Liver (tissue), 9 donors: ENCODE results near the gene RLIM. TPM values are rescaled to one million over a fixed set of nuclear protein-coding genes. Genes with fewer than 3 reads are reported as not detected.
"Not testable (repeated sequence)": the region's sequence is repeated elsewhere in the genome, so short reads cannot be mapped to it uniquely, and the experiment has no call there.

Experiments used
- DNase-seq: peaks from one replicate; pipeline ENCODE4 v3.0.0-alpha.2; 2017; ENCODE audit warnings: low spot score
- H3K27ac ChIP-seq, 2 donors: one replicate each; pipeline ENCODE4 v1.7.0; 2013; ENCODE audit warnings: inconsistent platforms in 2 of 2, low read length in 2 of 2, control low read depth in 1 of 2, low read depth in 1 of 2, mild to moderate bottlenecking in 1 of 2
- H3K27me3 ChIP-seq, 4 donors: one replicate each; pipeline versions ENCODE4 v1.6.1 to v1.7.0; 2013; ENCODE audit warnings: low read length in 3 of 4, inconsistent platforms in 1 of 4, mild to moderate bottlenecking in 1 of 4, moderate library complexity in 1 of 4; ENCODE audit not compliant: control insufficient read depth in 4 of 4, insufficient read depth in 4 of 4
- H3K36me3 ChIP-seq, 4 donors: one replicate each; pipeline versions ENCODE4 v1.6.1 to v1.7.0; 2013; ENCODE audit warnings: low read length in 3 of 4, mild to moderate bottlenecking in 3 of 4, low read depth in 1 of 4, moderate library complexity in 1 of 4; ENCODE audit not compliant: control insufficient read depth in 4 of 4, insufficient read depth in 3 of 4
- H3K4me1 ChIP-seq, 4 donors: one replicate each; pipeline versions ENCODE4 v1.6.1 to v1.7.0; 2013; ENCODE audit warnings: low read length in 3 of 4, mild to moderate bottlenecking in 3 of 4, moderate library complexity in 1 of 4; ENCODE audit not compliant: control insufficient read depth in 4 of 4, insufficient read depth in 4 of 4
- H3K4me3 ChIP-seq, 3 donors: one replicate each; pipeline versions ENCODE4 v1.6.1 to v1.7.0; 2013; ENCODE audit warnings: low read length in 3 of 3, control low read depth in 1 of 3, low read depth in 1 of 3, mild to moderate bottlenecking in 1 of 3
- H3K9ac ChIP-seq, 2 donors: one replicate each; pipeline ENCODE4 v1.7.0; 2013; ENCODE audit warnings: low read length in 2 of 2, mild to moderate bottlenecking in 2 of 2, moderate library complexity in 2 of 2, control low read depth in 1 of 2, low read depth in 1 of 2
- H3K9me3 ChIP-seq, 4 donors: one replicate each; pipeline versions ENCODE4 v1.6.1 to v1.7.0; 2013; ENCODE audit warnings: low read length in 3 of 4; ENCODE audit not compliant: control insufficient read depth in 4 of 4
- EGR1 ChIP-seq, 2 donors: IDR thresholded peaks; 2 replicates each; pipeline ENCODE4 v1.6.1; 2016 to 2018; ENCODE audit warnings: antibody characterized with exemption in 2 of 2, low read depth in 2 of 2
- FOXA1 ChIP-seq: IDR thresholded peaks from 2 replicates; pipeline ENCODE4 v1.6.1; 2016; ENCODE audit warnings: antibody characterized with exemption
- GABPA ChIP-seq, 2 donors: IDR thresholded peaks in 1 of 2; conservative IDR thresholded peaks in 1 of 2; 2 replicates each; pipeline ENCODE4 v1.6.1; 2016; ENCODE audit warnings: antibody characterized with exemption in 2 of 2, mild to moderate bottlenecking in 1 of 2, moderate library complexity in 1 of 2
- HNF4G ChIP-seq: IDR thresholded peaks from 2 replicates; pipeline ENCODE4 v1.6.1; 2016; ENCODE audit warnings: antibody characterized with exemption
- RAD21 ChIP-seq, 2 donors: IDR thresholded peaks; 2 replicates each; pipeline ENCODE4 v1.6.1; 2016; ENCODE audit warnings: antibody characterized with exemption in 2 of 2, mild to moderate bottlenecking in 2 of 2
- RXRA ChIP-seq, 2 donors: IDR thresholded peaks; 2 replicates each; pipeline ENCODE4 v1.6.1; 2017 to 2018; ENCODE audit warnings: antibody characterized with exemption in 2 of 2, mild to moderate bottlenecking in 1 of 2
- SP1 ChIP-seq: IDR thresholded peaks from 2 replicates; pipeline ENCODE4 v1.6.1; 2018; ENCODE audit warnings: antibody characterized with exemption, mild to moderate bottlenecking
- TAF1 ChIP-seq: conservative IDR thresholded peaks from 2 replicates; pipeline ENCODE4 v1.6.1; 2016; ENCODE audit warnings: antibody characterized with exemption, mild to moderate bottlenecking
- YY1 ChIP-seq: IDR thresholded peaks from 2 replicates; pipeline ENCODE4 v1.6.1; 2016; ENCODE audit warnings: antibody characterized with exemption, mild to moderate bottlenecking
- WGBS: extraction: QIAGEN DNeasy Blood & Tissue Kit; methylation state at CpG from one replicate; pipeline ENCODE4 v1.1.7; 2013; 5-methylcytosine and 5-hydroxymethylcytosine counted together
- polyA plus RNA-seq, 2 donors: library from polyadenylated mRNA; stranded (reverse) in 1 of 2; unstranded in 1 of 2; fragments of 200-250 nt in 1 of 2; fragments of >200 nt in 1 of 2; fragmentation: Nextera tagmentation in 1 of 2; extraction: Ambion mirVana in 1 of 2; gene quantifications; one replicate each; pipeline versions ENCODE4 v1.2.1 to v1.2.3, GENCODE V29; 2013 to 2015
- total RNA-seq, 2 donors: library from RNA; depleted of rRNA; stranded (reverse); fragments of >200 nt; gene quantifications; one replicate each; pipeline ENCODE4 v1.2.3, GENCODE V29; 2014
- TF ChIP-seq, protein P1 (sequence below): IDR thresholded peaks from 2 replicates; pipeline ENCODE4 v1.6.1; 2016; ENCODE audit warnings: antibody characterized with exemption
- TF ChIP-seq, protein P2 (sequence below): IDR thresholded peaks from 2 replicates; pipeline ENCODE4 v1.6.1; 2016; ENCODE audit warnings: antibody characterized with exemption
- TF ChIP-seq, protein P3 (sequence below): IDR thresholded peaks from 2 replicates; pipeline ENCODE4 v1.6.1; 2016; ENCODE audit warnings: antibody characterized with exemption
- TF ChIP-seq, protein P4 (sequence below): IDR thresholded peaks from 2 replicates; pipeline ENCODE4 v1.6.1; 2016; ENCODE audit warnings: antibody characterized with exemption, mild to moderate bottlenecking
- donor health status: healthy.
- donor health status: healthy.
- donor health status: healthy.
- donor health status: healthy.
- donor health status: healthy.

Gene RLIM
- total and polyA plus RNA-seq, 4 donors, result 1.8 to 17.0 (median 9.8) TPM

DNA sequence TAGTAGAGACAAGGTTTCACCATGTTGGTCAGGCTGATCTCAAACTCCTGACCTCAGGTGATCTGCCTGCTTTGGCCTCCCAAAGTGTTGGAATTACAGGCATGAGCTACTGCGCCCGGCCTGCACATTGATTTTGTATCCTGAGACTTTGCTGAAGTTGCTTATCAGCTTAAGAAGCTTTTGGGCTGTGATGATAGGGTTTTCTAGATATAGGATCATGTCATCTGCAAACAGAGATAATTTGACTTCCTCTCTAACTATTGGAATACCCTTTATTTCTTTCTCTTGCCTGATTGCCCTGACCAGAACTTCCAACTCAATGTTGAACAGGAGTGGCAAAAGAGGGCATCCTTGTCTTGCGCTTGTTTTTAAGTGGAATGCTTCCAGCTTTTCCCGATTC is 40.5 kb upstream of the RLIM start:
- H3K27me3 ChIP-seq, result peaks cover 0 to 11% (median 0%) of the 10 kb centered on the region in 4 donors
- WGBS, result 86% methylated on average over 4 of the region's 4 CpGs

DNA sequence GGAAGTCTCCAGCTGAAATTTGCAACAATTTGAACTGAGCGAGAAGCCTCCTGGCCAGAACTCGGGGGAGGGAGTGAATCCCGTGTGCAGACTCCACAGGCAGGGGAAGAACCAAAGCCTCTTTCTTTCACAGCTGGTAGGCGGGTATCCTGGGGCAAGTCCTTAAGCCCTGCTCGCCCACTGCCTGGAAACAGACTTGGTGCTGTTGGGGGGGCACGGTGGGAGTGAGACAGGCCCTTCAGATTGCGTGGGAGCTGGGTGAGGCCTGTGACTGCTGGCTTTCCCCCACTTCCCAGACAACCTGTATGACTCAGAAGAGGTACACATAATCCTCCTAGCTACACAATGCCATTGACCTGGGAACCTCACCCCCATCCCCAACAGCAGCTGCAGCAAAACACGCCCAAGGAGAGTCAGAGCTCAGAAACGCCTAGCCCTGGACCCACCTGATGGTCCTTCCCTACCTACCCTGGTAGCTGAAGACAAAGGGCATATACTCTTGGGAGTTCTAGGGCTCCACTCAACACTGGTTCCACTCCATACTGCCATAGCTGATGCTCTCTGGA is 22.4 kb upstream of the RLIM start:
- H3K4me1 ChIP-seq, result no peaks in the 10 kb centered on the region
- 82% methylated on average over 9 of the region's 9 CpGs for WGBS
- no peaks in the 10 kb centered on the region for H3K27me3 ChIP-seq
- no peak overlapping the region for H3K4me3 ChIP-seq
- H3K27ac ChIP-seq, result no peak overlapping the region
- no peak for TF ChIP-seq TAF1
- TF ChIP-seq, protein P1, sequence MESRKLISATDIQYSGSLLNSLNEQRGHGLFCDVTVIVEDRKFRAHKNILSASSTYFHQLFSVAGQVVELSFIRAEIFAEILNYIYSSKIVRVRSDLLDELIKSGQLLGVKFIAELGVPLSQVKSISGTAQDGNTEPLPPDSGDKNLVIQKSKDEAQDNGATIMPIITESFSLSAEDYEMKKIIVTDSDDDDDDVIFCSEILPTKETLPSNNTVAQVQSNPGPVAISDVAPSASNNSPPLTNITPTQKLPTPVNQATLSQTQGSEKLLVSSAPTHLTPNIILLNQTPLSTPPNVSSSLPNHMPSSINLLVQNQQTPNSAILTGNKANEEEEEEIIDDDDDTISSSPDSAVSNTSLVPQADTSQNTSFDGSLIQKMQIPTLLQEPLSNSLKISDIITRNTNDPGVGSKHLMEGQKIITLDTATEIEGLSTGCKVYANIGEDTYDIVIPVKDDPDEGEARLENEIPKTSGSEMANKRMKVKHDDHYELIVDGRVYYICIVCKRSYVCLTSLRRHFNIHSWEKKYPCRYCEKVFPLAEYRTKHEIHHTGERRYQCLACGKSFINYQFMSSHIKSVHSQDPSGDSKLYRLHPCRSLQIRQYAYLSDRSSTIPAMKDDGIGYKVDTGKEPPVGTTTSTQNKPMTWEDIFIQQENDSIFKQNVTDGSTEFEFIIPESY, result no peak
- no peak for TF ChIP-seq YY1
- no peak for TF ChIP-seq HNF4G
- no peak for TF ChIP-seq RXRA (IDR thresholded peaks at IDR 0.05)
- no peak for TF ChIP-seq EGR1 (IDR thresholded peaks at IDR 0.05; ENCODE audit: low read depth in 2 of 2)
- TF ChIP-seq FOXA1, result no peak
- TF ChIP-seq, protein P2, sequence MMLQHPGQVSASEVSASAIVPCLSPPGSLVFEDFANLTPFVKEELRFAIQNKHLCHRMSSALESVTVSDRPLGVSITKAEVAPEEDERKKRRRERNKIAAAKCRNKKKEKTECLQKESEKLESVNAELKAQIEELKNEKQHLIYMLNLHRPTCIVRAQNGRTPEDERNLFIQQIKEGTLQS, result no peak
- TF ChIP-seq, protein P3, sequence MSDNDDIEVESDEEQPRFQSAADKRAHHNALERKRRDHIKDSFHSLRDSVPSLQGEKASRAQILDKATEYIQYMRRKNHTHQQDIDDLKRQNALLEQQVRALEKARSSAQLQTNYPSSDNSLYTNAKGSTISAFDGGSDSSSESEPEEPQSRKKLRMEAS, result no peak
- TF ChIP-seq SP1, result no peak
- no peak overlapping the region for H3K9ac ChIP-seq
- H3K36me3 ChIP-seq, result no peaks in the 10 kb centered on the region
- H3K9me3 ChIP-seq, result no peaks in the 10 kb centered on the region
- no peak for DNase-seq

More for the DNA sequence above, 40.5 kb upstream of the RLIM start:
- not testable (repeated sequence) for H3K9me3 ChIP-seq, H3K36me3 ChIP-seq, H3K27ac ChIP-seq, DNase-seq, H3K4me1 ChIP-seq, H3K4me3 ChIP-seq, H3K9ac ChIP-seq

DNA sequence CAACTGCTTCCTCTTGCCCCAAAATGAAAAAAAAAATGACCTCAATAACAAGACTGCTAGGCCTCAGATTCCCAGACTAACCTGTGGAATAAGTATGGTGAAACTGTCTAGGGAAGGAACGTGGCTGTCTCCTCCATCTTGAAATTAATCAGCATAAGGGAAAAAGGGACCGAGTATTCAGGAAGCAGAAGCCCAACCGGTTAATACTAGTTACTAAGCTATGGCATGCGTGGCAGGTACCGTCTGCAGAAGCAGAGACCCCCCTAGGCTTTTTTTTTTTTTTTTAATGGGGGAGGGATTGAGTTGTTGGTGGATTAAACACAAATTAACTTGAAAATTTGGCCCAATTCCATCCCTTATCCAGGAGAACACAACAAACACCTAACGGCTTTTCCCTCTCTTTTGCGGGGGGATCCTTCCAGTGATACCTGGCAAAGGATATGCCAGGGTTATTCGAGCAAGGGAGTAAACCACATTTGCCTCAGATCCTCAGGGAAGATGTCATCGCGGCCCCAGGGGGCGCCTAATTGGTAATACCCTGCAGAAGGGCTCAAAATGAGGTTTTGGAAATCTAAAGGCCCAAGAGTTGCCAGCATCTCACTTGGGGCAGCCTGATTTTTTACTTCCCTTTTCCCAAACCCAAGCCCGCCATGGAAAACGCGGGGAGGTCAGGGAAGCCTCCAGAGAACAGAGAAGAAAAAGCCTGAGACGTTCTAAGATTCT is 893 bp downstream of the RLIM start:
- peak; percentile 36 for DNase-seq
- Histone ChIP-seq H3K9me3 (no peaks in the 10 kb centered on the region), H3K4me3 (peak overlapping the region; percentile 74 to 86 (median 83)), H3K9ac (peak overlapping the region; percentile 64 to 78), H3K27ac (peak overlapping the region; percentile 75 to 93), H3K4me1 (no peaks in the 10 kb centered on the region), H3K27me3 (no peaks in the 10 kb centered on the region), H3K36me3 (no peaks in the 10 kb centered on the region)
- under 1% methylated on average over 15 of the region's 15 CpGs for WGBS
- TF ChIP-seq, protein P3, result no peak
- TF ChIP-seq, protein P4, sequence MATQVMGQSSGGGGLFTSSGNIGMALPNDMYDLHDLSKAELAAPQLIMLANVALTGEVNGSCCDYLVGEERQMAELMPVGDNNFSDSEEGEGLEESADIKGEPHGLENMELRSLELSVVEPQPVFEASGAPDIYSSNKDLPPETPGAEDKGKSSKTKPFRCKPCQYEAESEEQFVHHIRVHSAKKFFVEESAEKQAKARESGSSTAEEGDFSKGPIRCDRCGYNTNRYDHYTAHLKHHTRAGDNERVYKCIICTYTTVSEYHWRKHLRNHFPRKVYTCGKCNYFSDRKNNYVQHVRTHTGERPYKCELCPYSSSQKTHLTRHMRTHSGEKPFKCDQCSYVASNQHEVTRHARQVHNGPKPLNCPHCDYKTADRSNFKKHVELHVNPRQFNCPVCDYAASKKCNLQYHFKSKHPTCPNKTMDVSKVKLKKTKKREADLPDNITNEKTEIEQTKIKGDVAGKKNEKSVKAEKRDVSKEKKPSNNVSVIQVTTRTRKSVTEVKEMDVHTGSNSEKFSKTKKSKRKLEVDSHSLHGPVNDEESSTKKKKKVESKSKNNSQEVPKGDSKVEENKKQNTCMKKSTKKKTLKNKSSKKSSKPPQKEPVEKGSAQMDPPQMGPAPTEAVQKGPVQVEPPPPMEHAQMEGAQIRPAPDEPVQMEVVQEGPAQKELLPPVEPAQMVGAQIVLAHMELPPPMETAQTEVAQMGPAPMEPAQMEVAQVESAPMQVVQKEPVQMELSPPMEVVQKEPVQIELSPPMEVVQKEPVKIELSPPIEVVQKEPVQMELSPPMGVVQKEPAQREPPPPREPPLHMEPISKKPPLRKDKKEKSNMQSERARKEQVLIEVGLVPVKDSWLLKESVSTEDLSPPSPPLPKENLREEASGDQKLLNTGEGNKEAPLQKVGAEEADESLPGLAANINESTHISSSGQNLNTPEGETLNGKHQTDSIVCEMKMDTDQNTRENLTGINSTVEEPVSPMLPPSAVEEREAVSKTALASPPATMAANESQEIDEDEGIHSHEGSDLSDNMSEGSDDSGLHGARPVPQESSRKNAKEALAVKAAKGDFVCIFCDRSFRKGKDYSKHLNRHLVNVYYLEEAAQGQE, result no peak
- TF ChIP-seq FOXA1 (no peak), RAD21 (IDR thresholded peaks at IDR 0.05) (no peak), TAF1 (no peak), YY1 (peak; percentile 26), GABPA (IDR thresholded peaks at IDR 0.05 in 1 of 2, conservative IDR thresholded peaks at IDR 0.05 in 1 of 2) (no peak)
- TF ChIP-seq, protein P1, result no peak
